Left lung (tissue), 10 donors: ENCODE measurements around the gene TANC1. TPM values are rescaled to one million over a fixed set of nuclear protein-coding genes. Genes with fewer than 3 reads are reported as not detected.
A peak's percentile ranks its signal among the peaks of the same experiment; 100 is the strongest.

Source experiments
- ATAC-seq: fragments of 200-7000 bp; cut with Tn5 transposase; one replicate; pipeline ENCODE4 v1.9.1; 2020; ENCODE audit warnings: moderate library complexity
- DNase-seq, 4 donors: peaks; one replicate each; pipeline ENCODE4 v3.0.0-alpha.2; 2013 to 2020
- H3K27ac ChIP-seq, 2 donors: fragments of 200-600 bp; sonication (generic) in 1 of 2; one replicate each; pipeline versions ENCODE4 v1.5.0 to v1.8.0; 2020 to 2021
- H3K27me3 ChIP-seq, 2 donors: fragments of 200-600 bp; sonication (generic) in 1 of 2; one replicate each; pipeline versions ENCODE4 v1.5.0 to v1.8.0; 2020 to 2021
- H3K36me3 ChIP-seq, 2 donors: fragments of 200-600 bp; sonication (generic) in 1 of 2; one replicate each; pipeline versions ENCODE4 v1.5.0 to v1.8.0; 2020 to 2021
- H3K4me1 ChIP-seq, 2 donors: fragments of 200-600 bp; one replicate each; pipeline ENCODE4 v1.8.0; 2021
- H3K4me3 ChIP-seq, 2 donors: fragments of 200-600 bp; sonication (generic) in 1 of 2; one replicate each; pipeline versions ENCODE4 v1.5.0 to v1.8.0; 2020 to 2021; ENCODE audit warnings: mild to moderate bottlenecking in 1 of 2
- H3K9me3 ChIP-seq, 2 donors: fragments of 200-600 bp; sonication (generic) in 1 of 2; one replicate each; pipeline versions ENCODE4 v1.5.0 to v1.8.0; 2020 to 2021
- intact Hi-C, 2 donors: fragments of 100-400 bp; cut with DNase I; formaldehyde crosslinking; loops; one replicate each; pipeline versions ENCODE4 v1.11.2 to v1.14.2; 2022
- polyA plus RNA-seq, 6 donors: library from polyadenylated mRNA; unstranded; fragments of 120-200 nt; gene quantifications; one replicate each; pipeline ENCODE4 v1.2.1, GENCODE V29; 2013; ENCODE audit not compliant: insufficient read length in 6 of 6
- total RNA-seq, 2 donors: library from RNA; stranded (reverse); fragmentation: NEBNext Ultra II Directional; extraction: Animal tissue kit (Norgen Biotek cat#: 25700); gene quantifications; one replicate each; pipeline ENCODE4 v1.2.1, GENCODE V29; 2021
- TF ChIP-seq, protein P1 (sequence below), 2 donors: fragments of 200-600 bp; sonication (generic) in 1 of 2; IDR thresholded peaks; one replicate each; pipeline versions ENCODE4 v1.5.0 to v1.8.0; 2021; ENCODE audit warnings: antibody characterized with exemption in 2 of 2
- donor health status: DM: no; HTN: yes; CAD: no.
- donor health status: DM: no; HTN: no; CAD: no.

Gene TANC1
- total and polyA plus RNA-seq, 8 donors, result 40.1 to 76.6 (median 53.3) TPM

DNA sequence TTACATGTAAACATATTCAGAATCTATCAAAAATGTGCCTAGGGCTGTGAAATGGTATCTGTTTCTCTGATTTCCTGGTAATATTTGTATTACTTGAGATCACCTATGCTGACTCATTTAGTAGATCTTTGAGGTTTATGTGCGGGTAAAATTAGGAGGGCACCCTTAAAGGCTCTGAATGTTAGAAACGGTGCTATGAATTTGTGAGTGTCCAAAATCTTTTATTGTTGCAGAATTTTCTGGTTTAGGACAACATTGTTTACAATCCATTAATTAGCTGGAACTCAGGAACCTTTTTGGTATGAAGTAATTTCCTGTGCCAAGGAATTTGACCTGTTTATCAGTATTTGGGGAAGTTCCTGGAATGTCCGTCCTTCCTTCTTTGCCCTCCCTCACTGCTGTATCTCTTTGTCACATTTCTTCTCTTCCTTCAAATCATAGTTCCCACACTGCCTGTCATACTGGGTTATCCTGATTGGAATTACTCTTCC lies 130.5 kb downstream of the TANC1 start:
- ATAC-seq, result peak; percentile 25
- Histone ChIP-seq H3K27me3 (no peaks in the 10 kb centered on the region), H3K9me3 (peaks cover 0 to 13% of the 10 kb centered on the region in 2 donors), H3K27ac (peak overlapping the region; percentile 41 to 53), H3K4me1 (peaks cover 11 to 23% of the 10 kb centered on the region in 2 donors), H3K36me3 (no peaks in the 10 kb centered on the region), H3K4me3 (no peak overlapping the region)
- TF ChIP-seq, protein P1, sequence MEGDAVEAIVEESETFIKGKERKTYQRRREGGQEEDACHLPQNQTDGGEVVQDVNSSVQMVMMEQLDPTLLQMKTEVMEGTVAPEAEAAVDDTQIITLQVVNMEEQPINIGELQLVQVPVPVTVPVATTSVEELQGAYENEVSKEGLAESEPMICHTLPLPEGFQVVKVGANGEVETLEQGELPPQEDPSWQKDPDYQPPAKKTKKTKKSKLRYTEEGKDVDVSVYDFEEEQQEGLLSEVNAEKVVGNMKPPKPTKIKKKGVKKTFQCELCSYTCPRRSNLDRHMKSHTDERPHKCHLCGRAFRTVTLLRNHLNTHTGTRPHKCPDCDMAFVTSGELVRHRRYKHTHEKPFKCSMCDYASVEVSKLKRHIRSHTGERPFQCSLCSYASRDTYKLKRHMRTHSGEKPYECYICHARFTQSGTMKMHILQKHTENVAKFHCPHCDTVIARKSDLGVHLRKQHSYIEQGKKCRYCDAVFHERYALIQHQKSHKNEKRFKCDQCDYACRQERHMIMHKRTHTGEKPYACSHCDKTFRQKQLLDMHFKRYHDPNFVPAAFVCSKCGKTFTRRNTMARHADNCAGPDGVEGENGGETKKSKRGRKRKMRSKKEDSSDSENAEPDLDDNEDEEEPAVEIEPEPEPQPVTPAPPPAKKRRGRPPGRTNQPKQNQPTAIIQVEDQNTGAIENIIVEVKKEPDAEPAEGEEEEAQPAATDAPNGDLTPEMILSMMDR (IDR thresholded peaks at IDR 0.05), result no peak
- intact Hi-C loops, result no loop called here
- DNase-seq, result no peak

DNA sequence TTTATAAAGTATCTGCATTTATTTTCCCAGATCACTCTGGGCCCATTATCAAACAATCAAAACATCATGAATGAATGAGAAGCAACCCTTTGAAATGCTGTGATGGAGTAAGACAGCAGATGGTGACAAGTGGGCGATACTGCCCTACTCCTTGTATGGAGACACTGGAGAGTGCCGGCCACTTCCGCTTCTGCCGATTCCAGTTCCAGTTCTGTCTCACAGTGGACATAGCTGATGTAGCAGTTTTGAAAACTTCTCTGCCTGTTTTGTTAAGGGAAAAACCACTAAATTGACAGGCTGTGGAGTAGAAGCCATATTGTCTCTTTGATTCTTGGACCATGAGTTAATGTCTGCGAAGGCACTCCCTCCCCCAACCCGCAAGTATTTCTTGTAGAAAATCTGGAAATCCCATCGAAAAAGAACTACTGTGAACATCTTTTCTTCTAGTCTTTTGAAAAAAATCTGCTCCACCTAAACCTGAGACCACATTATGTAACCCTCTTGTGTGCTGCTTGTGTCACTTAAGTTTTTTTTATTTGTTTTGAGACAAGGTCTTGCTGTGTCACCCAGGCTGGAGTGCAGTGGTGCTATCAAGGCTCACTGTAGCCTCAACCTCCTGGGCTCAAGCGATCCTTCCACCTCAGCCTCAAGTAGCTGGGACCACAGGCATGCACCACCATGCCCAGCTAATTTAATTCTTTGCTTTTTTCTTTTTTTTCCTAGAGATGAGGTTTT lies 133.5 kb downstream of the TANC1 start:
- Histone ChIP-seq H3K27ac (no peak overlapping the region), H3K36me3 (no peaks in the 10 kb centered on the region), H3K27me3 (no peaks in the 10 kb centered on the region), H3K9me3 (peaks cover 0 to under 1% of the 10 kb centered on the region in 2 donors), H3K4me1 (peaks cover 11 to 14% of the 10 kb centered on the region in 2 donors), H3K4me3 (no peak overlapping the region)
- DNase-seq, result no peak
- TF ChIP-seq, protein P1 (IDR thresholded peaks at IDR 0.05), result no peak
- intact Hi-C loops, result no loop called here
- ATAC-seq, result peak; percentile 59

DNA sequence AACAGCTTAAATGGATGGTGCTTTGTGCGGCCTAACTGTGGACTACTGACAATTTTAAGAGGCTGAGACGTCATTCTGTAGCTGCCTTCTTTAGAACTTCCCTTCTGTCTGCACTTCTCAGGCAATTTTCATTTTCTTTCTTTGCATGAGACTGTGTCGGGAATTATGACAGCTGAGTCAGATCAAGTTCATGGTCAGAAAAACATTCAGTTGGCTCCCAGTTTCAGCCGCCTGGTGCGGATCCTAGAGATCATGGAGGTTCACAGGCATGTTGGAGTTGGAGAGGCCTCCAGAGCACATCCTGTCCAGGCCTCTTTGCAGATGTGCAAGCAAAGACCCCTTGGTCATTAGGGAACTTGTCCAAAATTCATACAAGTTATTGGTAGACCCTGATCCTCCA lies 135.0 kb downstream of the TANC1 start:
- Histone ChIP-seq H3K36me3 (no peaks in the 10 kb centered on the region), H3K9me3 (no peaks in the 10 kb centered on the region), H3K4me1 (peaks cover 6 to 13% of the 10 kb centered on the region in 2 donors), H3K27me3 (no peaks in the 10 kb centered on the region), H3K4me3 (no peak overlapping the region), H3K27ac (no peak overlapping the region)
- DNase-seq (no peak), ATAC-seq (no peak)
- intact Hi-C loops, result no loop called here
- TF ChIP-seq, protein P1 (IDR thresholded peaks at IDR 0.05), result no peak

DNA sequence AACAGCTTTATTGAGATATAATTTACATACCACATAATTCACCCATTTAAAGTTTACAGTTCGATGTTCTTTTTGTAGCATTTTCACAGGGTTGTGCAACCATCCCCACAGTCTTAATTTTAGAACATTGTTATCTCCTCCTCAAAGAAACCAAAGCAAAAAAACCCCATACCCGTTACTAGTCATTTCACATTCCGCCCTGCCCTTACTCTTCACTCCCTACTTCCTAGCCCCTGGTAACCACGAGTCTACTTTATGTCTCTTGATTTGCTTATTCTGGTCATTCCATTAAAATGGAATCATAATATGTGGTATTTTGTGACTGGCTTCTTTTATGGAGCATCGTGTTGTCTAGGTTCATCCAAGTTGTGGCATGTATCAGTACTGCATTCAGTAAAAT lies 137.7 kb downstream of the TANC1 start:
- no peaks in the 10 kb centered on the region for H3K4me1 ChIP-seq
- ATAC-seq (no peak), DNase-seq (no peak)
- TF ChIP-seq, protein P1 (IDR thresholded peaks at IDR 0.05), result no peak
- intact Hi-C loops, result no loop called here
- H3K27me3 ChIP-seq, result no peaks in the 10 kb centered on the region
- no peaks in the 10 kb centered on the region for H3K36me3 ChIP-seq
- H3K4me3 ChIP-seq, result no peak overlapping the region
- no peaks in the 10 kb centered on the region for H3K9me3 ChIP-seq
- no peak overlapping the region for H3K27ac ChIP-seq

DNA sequence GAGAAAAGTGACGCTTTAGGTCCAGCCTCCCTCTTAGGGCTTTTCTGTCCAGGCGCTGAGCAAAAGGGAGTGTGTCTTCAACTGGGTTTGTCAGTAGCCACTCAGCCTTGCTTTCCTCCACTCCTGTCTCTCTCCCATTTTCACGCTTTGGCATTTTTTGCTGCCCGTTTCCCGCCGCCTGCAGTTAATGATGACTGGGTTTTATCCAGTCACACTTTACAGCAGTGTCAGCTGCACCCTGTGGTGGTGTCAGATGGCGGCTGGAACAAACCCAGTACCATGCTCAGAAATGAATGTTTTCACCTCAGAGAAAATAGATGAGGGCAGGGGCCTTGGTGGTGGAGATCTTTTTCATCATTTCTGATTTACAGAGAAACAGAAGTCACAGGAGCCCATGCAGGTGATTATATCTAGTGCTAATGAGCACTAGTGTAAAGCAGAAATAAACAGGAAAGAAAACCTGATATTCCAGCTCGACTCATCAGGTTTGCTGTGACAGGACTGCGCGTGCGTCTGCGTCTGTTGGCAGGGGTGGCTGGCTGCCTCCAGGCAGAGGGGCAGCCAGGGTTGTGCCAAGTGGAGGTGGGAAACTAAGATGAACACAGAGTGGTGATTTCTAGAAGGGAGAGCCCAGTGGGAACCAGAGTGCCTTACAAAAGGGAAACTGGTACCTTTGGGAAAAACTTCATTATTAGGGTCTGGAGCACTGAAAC lies 139.9 kb downstream of the TANC1 start:
- TF ChIP-seq, protein P1 (IDR thresholded peaks at IDR 0.05), result no peak
- no peaks in the 10 kb centered on the region for H3K9me3 ChIP-seq
- no peaks in the 10 kb centered on the region for H3K4me1 ChIP-seq
- no peak for ATAC-seq
- no peaks in the 10 kb centered on the region for H3K27me3 ChIP-seq
- intact Hi-C loops, result no loop called here
- H3K36me3 ChIP-seq, result no peaks in the 10 kb centered on the region
- no peak overlapping the region for H3K27ac ChIP-seq
- no peak for DNase-seq
- no peak overlapping the region for H3K4me3 ChIP-seq
